Fibroblast of peridontal ligament (primary cell): Measurements from ENCODE around the gene NYNRIN.
A peak's percentile ranks its signal among the peaks of the same experiment; 100 is the strongest.
"Not testable (repeated sequence)": the region's sequence is repeated elsewhere in the genome, so short reads cannot be mapped to it uniquely, and the experiment has no call there.

Experiments used
- DNase-seq: peaks from one replicate; pipeline ENCODE4 v3.0.0-alpha.2; 2010; ENCODE audit errors: extremely low read depth

The NYNRIN gene

DNA sequence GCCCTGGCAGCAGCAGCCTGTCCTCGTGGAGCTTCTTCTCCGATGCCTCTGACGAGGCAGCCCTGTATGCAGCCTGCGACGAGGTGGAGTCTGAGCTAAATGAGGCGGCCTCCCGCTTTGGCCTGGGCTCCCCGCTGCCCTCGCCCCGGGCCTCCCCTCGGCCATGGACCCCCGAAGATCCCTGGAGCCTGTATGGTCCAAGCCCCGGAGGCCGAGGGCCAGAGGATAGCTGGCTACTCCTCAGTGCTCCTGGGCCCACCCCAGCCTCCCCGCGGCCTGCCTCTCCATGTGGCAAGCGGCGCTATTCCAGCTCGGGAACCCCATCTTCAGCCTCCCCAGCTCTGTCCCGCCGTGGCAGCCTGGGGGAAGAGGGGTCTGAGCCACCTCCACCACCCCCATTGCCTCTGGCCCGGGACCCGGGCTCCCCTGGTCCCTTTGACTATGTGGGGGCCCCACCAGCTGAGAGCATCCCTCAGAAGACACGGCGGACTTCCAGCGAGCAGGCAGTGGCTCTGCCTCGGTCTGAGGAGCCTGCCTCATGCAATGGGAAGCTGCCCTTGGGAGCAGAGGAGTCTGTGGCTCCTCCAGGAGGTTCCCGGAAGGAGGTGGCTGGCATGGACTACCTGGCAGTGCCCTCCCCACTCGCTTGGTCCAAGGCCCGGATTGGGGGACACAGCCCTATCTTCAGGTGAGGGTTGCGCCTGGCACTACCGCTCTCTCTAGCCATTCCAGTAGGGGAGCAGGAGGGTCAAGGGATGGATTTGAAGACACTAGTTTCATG lies 28.7 kb upstream of the NYNRIN start:
- DNase-seq = no peak

- DNase-seq = peak; percentile 28
These were observed 28.1 kb upstream of the NYNRIN start for GRCh38 chr14:24370748-24371147.

- DNase-seq = not testable (repeated sequence)
These were observed 27.2 kb upstream of the NYNRIN start for GRCh38 chr14:24371605-24372004.

- DNase-seq = peak; percentile 33
These were observed 25.9 kb upstream of the NYNRIN start for GRCh38 chr14:24372701-24373416.

GRCh38 chr14:24376448-24377070 lies 22.2 kb upstream of the NYNRIN start:
- no peak for DNase-seq

DNA sequence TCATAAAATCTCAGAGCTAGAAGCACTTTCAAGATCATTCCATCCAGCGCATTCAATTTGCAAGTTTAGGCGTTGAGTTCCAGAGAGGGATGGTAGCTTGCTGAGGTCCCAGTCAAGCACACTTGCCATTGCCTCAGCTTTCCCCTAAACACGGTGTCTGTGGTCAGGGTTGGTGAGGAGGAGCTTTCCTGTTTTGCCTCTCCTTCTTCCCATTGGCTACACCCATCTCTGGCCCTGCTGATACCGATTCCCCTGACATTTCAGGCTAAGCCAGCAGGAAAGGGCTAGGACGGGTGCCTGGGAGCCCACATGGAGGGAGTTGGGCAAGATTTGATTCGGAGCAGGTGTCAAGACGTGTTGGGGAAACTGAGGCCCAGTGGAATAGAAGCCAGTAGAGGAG lies 21.7 kb upstream of the NYNRIN start:
- DNase-seq = no peak

GRCh38 chr14:24377657-24378056 lies 21.1 kb upstream of the NYNRIN start:
- no peak for DNase-seq

- DNase-seq = no peak
These were observed 20.5 kb upstream of the NYNRIN start for GRCh38 chr14:24378327-24378726.

DNA sequence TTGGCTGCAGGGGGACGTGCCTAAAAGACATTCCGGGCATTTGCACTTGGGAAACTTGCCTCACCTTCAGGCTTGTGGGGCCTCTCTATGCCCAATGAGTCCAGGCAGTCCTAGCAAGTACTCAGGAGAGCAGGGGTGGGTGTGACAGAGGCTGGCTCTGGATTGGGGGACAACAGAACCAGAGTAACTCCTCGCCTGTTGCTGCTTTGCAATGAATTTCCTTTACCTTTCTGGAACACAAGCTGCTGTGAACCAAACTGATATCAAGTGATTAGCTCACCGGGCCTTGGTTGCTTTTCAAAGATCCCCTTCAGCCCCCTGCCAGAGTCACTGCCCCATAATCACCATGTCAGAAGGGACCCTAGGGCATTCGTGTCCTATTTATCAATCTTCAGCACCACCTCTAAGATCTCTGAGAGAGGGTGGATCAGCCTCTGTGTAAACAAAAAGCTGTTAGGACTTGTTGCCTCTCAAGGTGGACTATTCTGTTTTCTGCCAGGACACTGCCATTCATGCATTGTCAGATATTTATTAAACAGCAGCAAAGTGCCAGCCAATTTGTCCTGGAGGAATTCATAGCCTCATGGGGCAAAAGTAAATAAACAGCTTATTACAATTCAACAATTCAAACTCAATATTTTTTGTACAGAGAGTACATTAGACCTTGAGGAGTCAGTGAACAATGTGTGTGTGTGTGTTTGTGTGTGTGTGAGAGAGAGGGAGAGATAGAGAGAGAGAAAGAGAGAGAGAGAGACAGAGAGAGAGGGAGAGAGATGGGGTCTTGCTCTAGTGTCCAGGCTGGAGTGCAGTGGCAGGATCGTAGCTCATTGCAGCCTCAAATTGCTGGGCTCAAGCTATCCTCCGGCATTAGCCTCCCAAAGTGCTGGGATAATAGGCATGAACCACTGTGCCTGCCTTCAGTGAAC lies 19.6 kb upstream of the NYNRIN start:
- DNase-seq = no peak

- DNase-seq = no peak
These were observed 18.7 kb upstream of the NYNRIN start for GRCh38 chr14:24379907-24380730.

GRCh38 chr14:24381363-24382063 lies 17.3 kb upstream of the NYNRIN start:
- DNase-seq = no peak

- DNase-seq = no peak
These were observed 16.8 kb upstream of the NYNRIN start for GRCh38 chr14:24382064-24382371.

DNA sequence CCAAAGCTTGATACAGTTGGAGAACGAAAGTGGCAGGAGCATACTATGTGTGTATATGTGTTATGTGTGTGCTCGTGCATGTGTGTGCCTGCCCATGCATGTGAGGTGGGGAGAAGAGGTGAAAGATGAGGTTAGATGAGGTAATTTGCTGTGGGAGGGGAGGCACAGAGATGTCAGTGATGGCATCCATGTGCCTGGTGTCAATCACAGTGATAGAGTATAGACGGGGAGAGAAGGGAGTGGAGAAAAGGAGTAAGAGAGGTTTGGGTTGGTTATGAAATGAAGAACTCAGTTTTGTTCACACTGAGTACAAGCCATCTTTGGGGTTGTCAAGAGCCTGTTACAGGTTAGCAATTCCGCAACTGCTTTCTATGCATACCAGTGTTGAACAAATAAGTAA lies 14.6 kb upstream of the NYNRIN start:
- no peak for DNase-seq

GRCh38 chr14:24385524-24385923 lies 13.3 kb upstream of the NYNRIN start:
- DNase-seq = no peak

DNA sequence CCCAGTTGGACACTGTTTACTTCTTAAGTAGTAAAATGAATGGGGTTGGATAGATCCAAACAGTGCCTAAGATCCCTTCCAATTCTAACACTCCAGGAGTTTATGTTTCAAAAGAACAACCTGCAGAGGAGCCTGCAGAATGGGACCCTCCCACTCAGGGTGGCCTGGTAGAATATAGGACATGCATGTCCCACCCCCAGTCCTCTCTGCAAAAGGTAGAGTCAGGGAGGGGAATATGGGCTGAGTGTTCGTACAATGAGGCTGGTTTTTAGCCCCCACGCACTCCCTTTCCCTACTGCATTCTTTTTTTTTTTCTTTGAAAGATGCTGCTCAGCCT lies 11.8 kb upstream of the NYNRIN start:
- no peak for DNase-seq

- not testable (repeated sequence) for DNase-seq
These were observed 11.2 kb upstream of the NYNRIN start for GRCh38 chr14:24387579-24387978.

GRCh38 chr14:24388474-24389179 lies 10.2 kb upstream of the NYNRIN start:
- DNase-seq = no peak

DNA sequence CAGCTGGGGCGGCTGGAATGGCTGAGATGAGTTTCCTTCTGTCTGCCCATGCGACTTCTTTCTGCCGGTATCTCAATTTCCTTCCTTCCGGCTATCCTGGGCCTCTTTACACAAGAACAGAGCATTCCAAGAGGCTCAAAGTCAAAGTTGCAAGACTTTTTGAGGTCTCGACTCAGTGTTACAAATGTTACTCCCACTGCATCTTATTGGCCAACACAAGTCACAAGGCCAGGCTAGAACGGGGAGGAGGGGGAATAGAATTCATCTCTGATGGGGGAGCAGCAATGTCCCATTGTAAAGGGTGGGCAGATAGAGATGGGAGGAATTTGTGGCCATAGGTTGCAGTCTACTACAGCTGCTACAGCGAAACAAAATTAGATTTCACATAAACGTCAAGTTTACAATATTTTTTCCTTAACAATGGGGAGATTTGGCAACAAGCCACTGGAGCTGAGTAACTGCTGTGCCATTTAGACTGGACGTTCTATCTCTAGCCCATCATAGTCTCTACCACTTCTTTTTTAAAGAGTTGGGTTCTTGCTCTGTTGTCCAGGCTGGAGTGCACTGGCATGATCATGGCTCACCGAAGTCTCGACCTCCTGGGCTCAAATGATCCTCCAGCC lies 9.5 kb upstream of the NYNRIN start:
- DNase-seq = peak; percentile 51

- no peak for DNase-seq
These were observed 7.9 kb upstream of the NYNRIN start for GRCh38 chr14:24390701-24391468.
